GM23248 (cell line): ENCODE results near the gene FRAT1.

ENCODE experiments used
- EZH2 ChIP-seq: fragments of 200-600 bp; sonication (generic); IDR thresholded peaks from 2 replicates; pipeline ENCODE4 v1.6.1; 2018; ENCODE audit warnings: antibody characterized with exemption, mild to moderate bottlenecking; ENCODE audit not compliant: insufficient read depth, poor library complexity, severe bottlenecking
- EZH2phosphoT487 ChIP-seq: fragments of 200-600 bp; sonication (generic); IDR thresholded peaks from 2 replicates; pipeline ENCODE4 v1.6.1; 2018; ENCODE audit warnings: antibody characterized with exemption, moderate library complexity, mild to moderate bottlenecking, low read depth; ENCODE audit not compliant: insufficient read depth

DNA sequence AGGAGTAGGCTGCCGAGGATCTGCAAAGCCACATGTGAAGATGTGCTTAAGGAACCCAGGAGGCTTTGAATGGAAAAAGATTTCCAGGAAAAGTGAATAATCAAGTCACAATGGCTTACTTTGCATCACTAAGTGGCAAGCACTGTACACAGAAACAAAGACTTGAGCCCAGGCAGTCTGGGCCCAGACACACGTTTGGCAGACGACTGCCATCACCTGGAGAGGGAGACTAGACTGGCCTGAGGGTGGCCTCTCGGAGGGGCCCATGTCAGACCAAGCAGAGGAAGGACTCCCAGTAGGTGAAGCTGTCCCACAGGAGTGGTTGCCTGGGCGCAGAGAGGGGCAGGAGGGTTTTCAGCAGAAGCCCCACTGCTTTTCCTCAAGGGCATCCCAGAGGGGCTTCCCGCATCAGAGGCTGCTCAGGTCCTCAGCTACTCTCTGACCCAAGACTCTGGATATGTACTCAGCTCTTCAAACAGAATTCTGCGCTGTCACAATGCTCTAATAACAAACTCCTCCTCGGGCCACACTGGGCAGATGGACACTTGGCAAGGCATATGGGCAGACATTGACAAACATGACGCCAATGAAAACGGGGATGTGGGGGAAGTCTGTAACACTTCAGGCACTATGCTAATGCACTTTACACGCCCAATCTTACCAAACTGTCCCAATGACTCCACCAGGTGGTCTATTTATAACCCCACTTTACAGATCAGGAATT lies 43.4 kb downstream of the FRAT1 start:
- TF ChIP-seq EZH2 (no peak), EZH2phosphoT487 (no peak)
